HG03520 (cell line): ENCODE results near the gene VPS13D.

Experiments used
- ATAC-seq: cut with Tn5 transposase; IDR thresholded peaks from one replicate; pipeline ENCODE4 v1.9.1; 2021; ENCODE audit warnings: mild to moderate bottlenecking, moderate library complexity; ENCODE audit not compliant: unreplicated experiment

Gene VPS13D

GRCh38 chr1:12333036-12333785 lies 103.4 kb downstream of the VPS13D start:
- ATAC-seq = no peak

DNA sequence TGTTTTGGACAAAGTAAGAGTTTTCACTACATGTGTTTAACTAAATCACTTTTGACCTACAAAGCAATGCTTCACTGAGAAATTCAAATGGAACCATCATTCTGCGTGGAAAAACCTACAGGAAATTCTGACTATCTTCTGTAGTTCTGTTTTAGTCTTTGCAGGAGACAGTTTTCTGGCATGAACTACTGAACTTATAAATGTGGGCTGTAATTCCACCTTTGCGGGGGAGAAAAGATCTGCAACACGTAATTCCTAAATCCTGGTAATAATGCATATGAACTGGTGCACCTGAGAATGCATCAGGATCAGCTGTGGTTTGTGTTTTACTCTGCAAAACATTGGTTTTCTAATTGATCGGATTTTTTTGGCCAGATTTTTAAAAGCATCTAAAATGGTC lies 106.0 kb downstream of the VPS13D start:
- no peak for ATAC-seq

GRCh38 chr1:12336413-12336812 lies 106.6 kb downstream of the VPS13D start:
- ATAC-seq = no peak

GRCh38 chr1:12338017-12338416 lies 108.2 kb downstream of the VPS13D start:
- no peak for ATAC-seq

GRCh38 chr1:12338823-12339222 lies 109.0 kb downstream of the VPS13D start:
- ATAC-seq = no peak

DNA sequence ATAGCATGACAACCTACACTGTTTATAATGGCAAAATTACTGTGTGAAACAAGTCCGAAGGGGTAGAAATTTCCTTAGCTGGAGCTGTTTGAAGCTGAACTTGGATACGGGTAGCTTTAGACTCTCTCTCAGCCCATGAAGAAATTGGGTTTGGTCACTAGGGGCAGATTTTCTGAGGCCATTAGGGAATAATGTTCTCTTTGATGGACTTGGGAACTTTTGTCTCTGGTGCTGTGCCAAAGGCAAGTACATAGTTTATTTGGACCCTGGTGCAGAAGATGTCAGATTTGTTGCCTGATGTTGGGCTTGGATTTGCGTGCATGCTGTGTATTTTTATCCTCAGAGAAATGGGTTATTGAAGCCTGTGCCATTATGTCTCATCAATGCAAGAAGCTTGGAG lies 109.6 kb downstream of the VPS13D start:
- ATAC-seq = no peak

DNA sequence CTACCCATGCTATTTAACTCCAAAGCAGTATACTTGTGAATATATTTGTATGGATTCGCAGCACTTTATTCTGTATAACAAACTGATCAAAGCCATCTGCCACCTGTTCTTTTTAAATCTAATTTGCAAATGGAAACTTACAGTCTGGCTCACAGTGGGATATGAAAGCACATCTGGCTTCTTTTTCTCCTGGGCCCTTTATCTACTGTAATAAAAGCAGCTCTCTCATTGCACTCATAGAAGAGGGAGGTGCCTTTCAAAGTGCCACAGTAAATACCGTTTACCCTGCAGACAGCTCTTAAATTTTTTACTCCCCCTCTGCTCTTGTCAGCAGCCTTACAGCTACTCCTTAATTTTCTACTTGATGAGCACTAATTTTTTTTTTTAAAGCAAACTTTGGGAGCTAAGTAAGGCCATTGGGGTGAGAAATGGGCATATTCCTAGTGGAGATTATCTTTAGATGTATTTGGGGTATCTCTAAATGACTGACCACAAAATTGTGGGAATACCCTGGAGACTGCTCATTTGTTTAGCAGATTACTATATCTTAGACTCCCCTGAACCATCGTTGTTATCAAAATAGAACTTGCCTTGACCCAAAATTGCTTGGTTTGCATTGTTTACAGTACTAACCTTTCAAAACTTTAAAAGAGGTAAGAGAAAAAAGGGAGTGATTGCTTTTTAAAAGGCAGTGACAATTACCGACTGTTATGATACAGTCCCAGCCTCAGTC lies 110.1 kb downstream of the VPS13D start:
- ATAC-seq = no peak

DNA sequence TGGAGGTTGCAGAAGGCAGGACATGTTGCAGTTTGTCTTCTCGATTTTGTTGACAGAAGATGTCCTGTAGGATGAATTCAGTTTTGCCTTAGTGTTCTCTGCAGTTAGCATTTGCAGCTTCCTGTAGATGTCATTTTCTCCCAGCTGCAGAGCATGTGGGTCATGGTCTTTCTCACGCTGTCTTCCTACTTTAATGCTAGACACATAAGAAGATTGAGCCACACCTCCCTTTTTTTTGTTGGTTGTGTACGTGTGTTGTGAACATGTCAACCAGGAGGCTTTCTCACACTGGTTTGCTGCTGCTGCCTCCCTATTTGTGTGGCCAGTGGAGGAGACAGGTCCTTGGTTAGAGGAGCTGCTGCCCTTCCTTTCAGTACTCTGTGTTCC lies 110.7 kb downstream of the VPS13D start:
- no peak for ATAC-seq

- no peak for ATAC-seq
Measured at GRCh38 chr1:12341667-12342066, 111.8 kb downstream of the VPS13D start.

DNA sequence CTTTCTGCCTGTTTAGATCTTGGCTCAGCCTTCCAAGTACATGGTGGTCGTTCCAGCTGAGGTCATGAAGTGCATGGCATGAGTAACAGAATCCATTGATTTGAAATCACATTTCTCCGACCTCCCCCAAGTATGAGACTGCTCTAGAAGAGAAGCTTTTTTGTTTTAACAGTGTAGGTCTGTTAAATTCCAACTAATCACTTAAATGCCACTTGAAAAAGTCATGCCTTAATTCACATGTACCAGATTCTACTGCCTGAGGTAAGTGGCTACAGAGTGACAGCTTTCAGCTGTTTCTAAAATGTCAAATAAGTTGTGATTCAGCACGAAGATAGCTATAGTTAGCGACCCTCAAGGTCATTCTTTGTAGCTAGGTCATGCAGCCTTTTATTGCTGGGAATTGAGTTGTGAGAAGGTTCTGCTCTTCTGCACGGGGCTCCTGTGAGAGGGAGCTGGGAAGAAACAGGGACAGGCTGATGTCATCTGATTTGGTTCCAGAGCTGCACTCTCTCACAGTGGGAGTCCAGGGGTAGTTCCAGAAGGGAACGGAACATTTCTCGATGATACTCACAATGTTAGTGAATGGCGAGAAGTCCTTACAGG lies 112.7 kb downstream of the VPS13D start:
- no peak for ATAC-seq

- ATAC-seq = no peak
Measured at GRCh38 chr1:12343823-12344487, 114.1 kb downstream of the VPS13D start.

- ATAC-seq = no peak
Measured at GRCh38 chr1:12344596-12345349, 114.9 kb downstream of the VPS13D start.

GRCh38 chr1:12345350-12346217 lies 115.8 kb downstream of the VPS13D start:
- no peak for ATAC-seq

GRCh38 chr1:12346483-12347151 lies 116.8 kb downstream of the VPS13D start:
- ATAC-seq = no peak

GRCh38 chr1:12348113-12348512 lies 118.3 kb downstream of the VPS13D start:
- ATAC-seq = no peak

GRCh38 chr1:12353981-12354380 lies 124.2 kb downstream of the VPS13D start:
- no peak for ATAC-seq

DNA sequence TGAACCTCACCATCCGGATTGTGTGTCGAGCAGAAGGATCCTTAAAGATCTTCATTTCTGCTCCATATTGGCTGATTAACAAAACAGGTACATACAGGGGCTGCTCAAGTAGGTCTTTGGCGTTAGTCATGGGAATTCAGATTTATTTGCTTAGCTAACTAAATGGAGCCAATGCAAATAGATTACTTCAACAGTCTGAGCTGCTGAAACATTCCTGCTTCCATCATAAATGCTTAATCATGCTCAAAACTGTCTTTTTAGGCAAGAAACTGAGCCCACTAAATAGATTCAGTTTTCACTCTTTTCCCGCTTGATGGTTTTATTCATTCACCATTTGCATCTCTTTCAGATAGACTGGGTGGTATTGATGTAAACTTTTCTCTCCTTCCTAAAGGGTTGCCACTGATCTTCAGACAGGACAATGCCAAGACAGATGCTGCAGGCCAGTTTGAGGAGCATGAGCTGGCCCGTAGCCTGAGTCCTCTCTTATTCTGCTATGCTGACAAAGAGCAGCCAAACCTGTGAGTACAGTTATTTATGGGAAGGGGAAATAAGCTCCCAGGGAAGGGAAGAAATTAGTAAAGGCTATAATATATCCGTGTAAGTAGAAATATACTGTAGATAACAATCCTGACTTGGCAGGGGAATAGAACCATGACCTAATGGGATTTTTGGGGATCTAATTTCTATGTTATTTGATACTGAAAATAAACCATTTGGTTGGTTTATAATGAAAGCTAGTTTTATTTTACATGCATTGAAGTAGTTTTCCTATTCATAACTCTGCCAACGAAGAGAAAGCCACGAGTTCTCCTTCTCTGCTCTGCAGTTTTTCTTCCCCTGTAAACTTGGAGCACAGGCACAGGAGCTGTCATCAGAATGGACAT lies 126.4 kb downstream of the VPS13D start:
- ATAC-seq = no peak

DNA sequence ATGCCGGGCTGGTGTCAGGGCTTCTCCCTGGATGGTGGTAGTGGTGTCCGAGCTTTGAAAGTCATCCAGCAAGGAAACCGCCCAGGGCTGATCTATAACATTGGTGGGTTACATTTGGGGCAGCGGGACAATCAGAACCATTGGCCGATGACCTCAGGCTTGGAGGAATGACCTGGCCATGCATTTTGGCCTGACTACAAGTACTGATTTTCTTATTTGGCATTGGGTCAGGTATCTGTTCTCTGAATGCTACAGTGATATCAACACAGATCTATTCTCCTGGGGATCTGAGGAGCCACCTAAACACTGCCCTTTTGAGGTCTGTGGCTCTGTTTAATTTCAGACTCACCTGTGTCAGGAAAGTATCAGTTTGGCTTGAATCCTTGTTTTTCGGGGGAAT lies 128.7 kb downstream of the VPS13D start:
- no peak for ATAC-seq
